Suprapubic skin (tissue), 3 donors: ENCODE measurements around the gene REEP3.

Experiments used
- CTCF ChIP-seq, 2 donors: fragments of 200-600 bp in 1 of 2; fragments of 450-650 bp in 1 of 2; sonication (generic) in 1 of 2; IDR thresholded peaks; one replicate each; pipeline ENCODE4 v1.5.1; 2016 to 2019; ENCODE audit warnings: antibody characterized with exemption in 2 of 2, mild to moderate bottlenecking in 1 of 2, moderate library complexity in 1 of 2
- EP300 ChIP-seq: sonication (generic); formaldehyde crosslinking; IDR thresholded peaks from one replicate; pipeline ENCODE4 v1.6.1; 2017; ENCODE audit warnings: antibody characterized with exemption
- POLR2A ChIP-seq, 2 donors: fragments of 450-650 bp; IDR thresholded peaks; one replicate each; pipeline ENCODE4 v1.6.1; 2017; ENCODE audit warnings: antibody characterized with exemption in 2 of 2, mild to moderate bottlenecking in 2 of 2, moderate library complexity in 2 of 2

- TF ChIP-seq POLR2A (IDR thresholded peaks at IDR 0.05) (no peak), CTCF (IDR thresholded peaks at IDR 0.05) (no peak), EP300 (no peak)
Observed at GRCh38 chr10:63630931-63631680, 109.9 kb downstream of the REEP3 start.
